Esophagus squamous epithelium (tissue), 4 donors: ENCODE measurements around the gene SAP30L.

Experiments
- POLR2A ChIP-seq, 4 donors: fragments of 450-650 bp; IDR thresholded peaks; one replicate each; pipeline ENCODE4 v1.6.1; 2017; ENCODE audit warnings: antibody characterized with exemption in 4 of 4, mild to moderate bottlenecking in 4 of 4, moderate library complexity in 3 of 4
- TF ChIP-seq, protein P1 (sequence below), 6 experiments: fragments of 450-650 bp in 4 of 6; fragments of 200-600 bp in 2 of 6; sonication (generic) in 2 of 6; IDR thresholded peaks; one replicate each; pipeline ENCODE4 v1.5.1; 2016 to 2019; ENCODE audit warnings: antibody characterized with exemption in 6 of 6, mild to moderate bottlenecking in 4 of 6, moderate library complexity in 4 of 6

DNA sequence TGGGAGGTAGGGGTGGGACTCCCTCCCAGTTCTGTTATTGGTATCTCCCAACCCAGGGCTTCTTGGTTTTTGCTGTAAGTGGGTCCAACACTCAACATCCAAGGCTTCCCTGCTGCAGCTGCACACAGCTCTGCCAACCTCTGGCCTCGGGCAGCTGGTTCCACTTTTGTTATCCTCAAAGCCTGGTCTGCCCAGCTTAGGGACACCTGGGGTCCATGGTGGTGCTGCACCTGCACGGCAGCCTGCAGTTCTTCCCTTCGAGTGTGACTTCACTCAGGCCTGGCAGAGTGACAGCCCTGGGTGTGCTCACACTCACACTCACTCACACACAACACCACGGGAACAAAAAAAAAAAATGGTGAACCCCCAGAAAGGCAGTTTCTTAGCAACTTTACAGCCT lies 15.3 kb upstream of the SAP30L start:
- TF ChIP-seq POLR2A (IDR thresholded peaks at IDR 0.05), result no peak
- TF ChIP-seq, protein P1, sequence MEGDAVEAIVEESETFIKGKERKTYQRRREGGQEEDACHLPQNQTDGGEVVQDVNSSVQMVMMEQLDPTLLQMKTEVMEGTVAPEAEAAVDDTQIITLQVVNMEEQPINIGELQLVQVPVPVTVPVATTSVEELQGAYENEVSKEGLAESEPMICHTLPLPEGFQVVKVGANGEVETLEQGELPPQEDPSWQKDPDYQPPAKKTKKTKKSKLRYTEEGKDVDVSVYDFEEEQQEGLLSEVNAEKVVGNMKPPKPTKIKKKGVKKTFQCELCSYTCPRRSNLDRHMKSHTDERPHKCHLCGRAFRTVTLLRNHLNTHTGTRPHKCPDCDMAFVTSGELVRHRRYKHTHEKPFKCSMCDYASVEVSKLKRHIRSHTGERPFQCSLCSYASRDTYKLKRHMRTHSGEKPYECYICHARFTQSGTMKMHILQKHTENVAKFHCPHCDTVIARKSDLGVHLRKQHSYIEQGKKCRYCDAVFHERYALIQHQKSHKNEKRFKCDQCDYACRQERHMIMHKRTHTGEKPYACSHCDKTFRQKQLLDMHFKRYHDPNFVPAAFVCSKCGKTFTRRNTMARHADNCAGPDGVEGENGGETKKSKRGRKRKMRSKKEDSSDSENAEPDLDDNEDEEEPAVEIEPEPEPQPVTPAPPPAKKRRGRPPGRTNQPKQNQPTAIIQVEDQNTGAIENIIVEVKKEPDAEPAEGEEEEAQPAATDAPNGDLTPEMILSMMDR (IDR thresholded peaks at IDR 0.05), result no peak
